Esophagus squamous epithelium (tissue), 5 donors: ENCODE results near the gene BRAF. TPM values are rescaled to one million over a fixed set of nuclear protein-coding genes. Genes with fewer than 3 reads are reported as not detected.

ENCODE experiments used
- DNase-seq: peaks from one replicate; lab custom pipeline; 2025; lab: John Stamatoyannopoulos, UW
- H3K27ac ChIP-seq, 4 donors: fragments of 200-600 bp; sonication (generic); one replicate each; pipeline ENCODE4 v1.5.1; 2016 to 2019; ENCODE audit warnings: mild to moderate bottlenecking in 1 of 4
- H3K27me3 ChIP-seq, 4 donors: fragments of 200-600 bp; sonication (generic); 1 replicate in 3 of 4; 2 replicates in 1 of 4; pipeline versions ENCODE4 v1.5.1 to v1.6.0; 2017 to 2021; ENCODE audit warnings: antibody characterized with exemption in 1 of 4
- H3K36me3 ChIP-seq, 3 donors: fragments of 200-600 bp; sonication (generic); one replicate each; pipeline ENCODE4 v1.5.1; 2016 to 2019
- H3K4me1 ChIP-seq, 3 donors: fragments of 200-600 bp; sonication (generic); one replicate each; pipeline ENCODE4 v1.5.1; 2017 to 2019
- H3K4me3 ChIP-seq, 4 donors: fragments of 200-600 bp; sonication (generic); 1 replicate in 3 of 4; 2 replicates in 1 of 4; pipeline ENCODE4 v1.5.1; 2016 to 2019; ENCODE audit warnings: mild to moderate bottlenecking in 2 of 4, moderate library complexity in 1 of 4
- H3K9me3 ChIP-seq, 3 donors: fragments of 200-600 bp; sonication (generic); one replicate each; pipeline ENCODE4 v1.5.1; 2016 to 2019
- CTCF ChIP-seq, 6 experiments: fragments of 450-650 bp in 4 of 6; fragments of 200-600 bp in 2 of 6; sonication (generic) in 2 of 6; IDR thresholded peaks; one replicate each; pipeline ENCODE4 v1.5.1; 2016 to 2019; ENCODE audit warnings: antibody characterized with exemption in 6 of 6, mild to moderate bottlenecking in 4 of 6, moderate library complexity in 4 of 6
- POLR2A ChIP-seq, 4 donors: fragments of 450-650 bp; IDR thresholded peaks; one replicate each; pipeline ENCODE4 v1.6.1; 2017; ENCODE audit warnings: antibody characterized with exemption in 4 of 4, mild to moderate bottlenecking in 4 of 4, moderate library complexity in 3 of 4
- WGBS, 2 donors: methylation state at CpG; one replicate each; pipeline ENCODE4 v1.1.5; 2018; 5-methylcytosine and 5-hydroxymethylcytosine counted together
- intact Hi-C: fragments of 100-400 bp; cut with DNase I; formaldehyde crosslinking; loops from one replicate; pipeline ENCODE4 v1.15.0; 2022
- total RNA-seq, 4 donors: library from RNA; depleted of rRNA; stranded (reverse); fragments of >200 nt; gene quantifications; one replicate each; pipeline ENCODE4 v1.1.0, GENCODE V29; 2016
- donor health status: DM: yes; HTN: yes; CAD: no.

The BRAF gene
- total RNA-seq: 10 to 100 TPM in 3 of 4 donors, 1 to 10 TPM in 1; 10.0 to 40.6 (median 20.6) TPM

DNA sequence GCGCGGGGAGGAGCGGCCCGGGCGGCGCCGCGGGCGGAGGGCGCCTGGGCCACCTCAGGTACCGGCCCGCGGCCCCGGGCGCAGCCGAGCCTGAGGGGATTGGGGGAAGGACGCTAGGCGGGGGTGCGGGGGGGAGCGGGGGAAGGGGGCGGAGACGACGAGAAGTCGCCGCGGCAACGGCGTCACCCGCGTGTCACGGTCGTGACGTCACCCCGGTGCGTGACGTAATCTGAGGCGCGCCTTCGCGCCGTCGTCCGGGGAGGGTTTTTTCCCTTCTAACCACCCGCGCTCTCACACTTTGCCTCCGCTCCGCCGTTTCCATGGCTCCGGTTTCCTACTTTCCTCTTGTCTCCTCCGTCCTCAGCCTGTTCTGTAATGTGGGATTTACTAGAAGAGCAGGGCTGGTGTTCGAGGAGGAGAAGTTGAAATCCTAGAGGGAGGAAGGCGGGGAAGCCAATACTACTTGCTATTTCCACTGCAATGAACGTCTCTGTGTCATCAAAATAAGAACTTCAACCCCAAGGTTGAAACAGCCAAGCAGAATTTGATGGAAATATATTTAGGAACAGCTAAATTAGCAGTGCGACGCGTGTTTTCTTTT, at the start of gene BRAF:
Gene BRAF, minus strand, starts transcription at position 109 of the 601 bp plus-strand sequence. CDS start 226 bp downstream, outside the sequence.
- Histone ChIP-seq H3K36me3 (no peaks in the 10 kb centered on the region), H3K4me1 (peaks cover 0 to 48% (median 17%) of the 10 kb centered on the region in 3 donors), H3K27ac (peak within 1 kb of the TSS; percentile 91 to 100 (median 97)), H3K9me3 (no peaks in the 10 kb centered on the region), H3K27me3 (no peaks in the 10 kb centered on the region), H3K4me3 (peak within 1 kb of the TSS; percentile 67 to 100 (median 92))
- no peak for TF ChIP-seq CTCF (IDR thresholded peaks at IDR 0.05)
- TF ChIP-seq POLR2A (IDR thresholded peaks at IDR 0.05): peak in 1 of 4 donors; percentile 19
- intact Hi-C loops: no loop called here
- WGBS, 2 donors: 1 to 3% methylated on average over 10 to 35 of the region's 56 CpGs
- peak; percentile 46 for DNase-seq

DNA sequence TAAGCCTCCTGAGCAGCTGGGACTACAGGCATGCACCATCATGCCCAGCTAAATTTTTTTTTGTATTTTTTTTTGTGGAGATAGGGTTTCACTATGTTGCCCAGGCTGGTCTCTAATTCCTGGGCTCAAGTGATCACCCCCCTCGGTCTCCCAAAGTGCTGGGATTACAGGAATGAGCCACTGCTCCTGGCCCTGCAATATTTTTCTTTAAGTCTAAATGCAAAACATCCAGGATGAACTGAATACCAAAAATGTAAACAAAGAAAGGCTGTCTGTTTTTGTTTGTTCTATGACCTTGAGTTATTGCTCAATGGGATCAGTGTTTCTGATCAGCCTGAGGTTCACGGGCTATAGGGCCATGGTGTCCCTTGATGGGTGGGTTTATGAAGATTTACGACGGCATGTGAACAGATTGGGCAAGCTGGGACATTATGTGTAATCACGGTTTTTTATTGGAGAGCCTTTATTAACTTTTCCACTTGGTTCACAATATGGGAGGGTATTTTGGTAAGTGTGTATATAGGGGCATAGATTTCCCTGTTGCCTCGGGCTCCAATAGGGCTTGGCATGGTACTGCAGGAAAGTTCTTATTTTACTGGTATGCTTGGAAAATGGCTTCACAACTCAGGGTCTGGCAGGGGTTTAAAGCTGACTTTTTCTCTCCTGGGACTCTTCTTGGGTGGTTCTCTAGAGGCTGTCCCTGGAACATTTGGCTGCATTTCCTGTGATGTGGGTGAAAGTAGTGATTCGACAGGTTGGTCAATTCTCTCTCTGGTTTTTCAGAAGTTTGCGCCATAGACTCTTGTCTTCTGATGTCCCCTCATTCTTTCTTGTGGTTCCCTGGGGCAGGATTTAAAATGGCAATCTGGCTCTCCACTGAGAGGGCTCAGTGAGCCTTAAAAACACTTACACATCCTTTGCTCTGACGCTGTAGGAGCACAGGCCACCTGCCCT, 48.4 kb upstream of the BRAF start:
- no peaks in the 10 kb centered on the region for H3K4me1 ChIP-seq
- no peaks in the 10 kb centered on the region for H3K27me3 ChIP-seq
- no peak overlapping the region for H3K4me3 ChIP-seq
- H3K9me3 ChIP-seq: no peaks in the 10 kb centered on the region
- DNase-seq: no peak
- no peak overlapping the region for H3K27ac ChIP-seq
- TF ChIP-seq POLR2A (IDR thresholded peaks at IDR 0.05) (no peak), CTCF (IDR thresholded peaks at IDR 0.05) (no peak)
- WGBS, 2 donors: 61 to 69% methylated on average over 8 to 9 of the region's 9 CpGs
- intact Hi-C loops: no loop called here
- no peaks in the 10 kb centered on the region for H3K36me3 ChIP-seq

- no peak overlapping the region for H3K27ac ChIP-seq
- H3K9me3 ChIP-seq: no peaks in the 10 kb centered on the region
- no peak for DNase-seq
- intact Hi-C loops: no loop called here
- H3K27me3 ChIP-seq: no peaks in the 10 kb centered on the region
- WGBS, 2 donors: 68 to 81% methylated on average over 2 of the region's 2 CpGs
- H3K4me3 ChIP-seq: no peak overlapping the region
- TF ChIP-seq CTCF (IDR thresholded peaks at IDR 0.05): no peak
- TF ChIP-seq POLR2A (IDR thresholded peaks at IDR 0.05): no peak
- H3K36me3 ChIP-seq: no peaks in the 10 kb centered on the region
- H3K4me1 ChIP-seq: no peaks in the 10 kb centered on the region
These were observed 47.6 kb upstream of the BRAF start for GRCh38 chr7:140972344-140972743.

DNA sequence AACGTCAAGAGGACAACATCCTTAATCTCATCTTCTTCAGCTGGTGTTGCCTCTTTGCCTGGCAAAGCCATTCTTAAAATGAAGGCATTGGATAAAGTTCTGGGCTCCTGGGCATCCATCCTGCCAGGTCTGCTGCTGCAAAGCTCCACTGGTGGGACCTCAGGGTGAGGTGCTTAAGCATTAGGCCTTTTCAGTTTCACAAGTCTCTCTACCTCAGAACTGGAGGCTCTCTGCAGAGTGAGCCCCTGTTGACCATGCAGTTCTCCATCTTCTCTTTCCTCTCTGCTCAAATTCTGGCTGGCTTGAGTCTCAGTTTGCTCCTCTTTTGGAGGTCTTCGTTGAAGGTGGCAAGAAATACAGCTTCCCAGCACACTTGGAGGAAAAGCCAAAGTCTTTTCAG, 42.7 kb upstream of the BRAF start:
- no peak for TF ChIP-seq POLR2A (IDR thresholded peaks at IDR 0.05)
- no peak for TF ChIP-seq CTCF (IDR thresholded peaks at IDR 0.05)
- no peak overlapping the region for H3K4me3 ChIP-seq
- DNase-seq: no peak
- H3K27me3 ChIP-seq: no peaks in the 10 kb centered on the region
- no peaks in the 10 kb centered on the region for H3K4me1 ChIP-seq
- no peak overlapping the region for H3K27ac ChIP-seq
- intact Hi-C loops: no loop called here
- H3K36me3 ChIP-seq: no peaks in the 10 kb centered on the region
- WGBS, 2 donors: 46 to 64% methylated on average over 2 of the region's 2 CpGs
- no peaks in the 10 kb centered on the region for H3K9me3 ChIP-seq
